LNCaP clone FGC (cell line): ENCODE results near the gene DENND4A.
"Not testable (repeated sequence)": the region's sequence is repeated elsewhere in the genome, so short reads cannot be mapped to it uniquely, and the experiment has no call there.

ENCODE experiments used
- DNase-seq: peaks from one replicate; pipeline ENCODE4 v3.0.0-alpha.2; 2011; ENCODE audit warnings: low read depth
- H3K4me3 ChIP-seq: 2 replicates; pipeline ENCODE4 v1.5.1; 2011; ENCODE audit warnings: mild to moderate bottlenecking, low read depth, low read length, control low read depth
- CTCF ChIP-seq: IDR thresholded peaks from 2 replicates; pipeline ENCODE4 v1.5.1; 2012; ENCODE audit warnings: mild to moderate bottlenecking; ENCODE audit not compliant: control insufficient read depth, insufficient read depth; ENCODE audit errors: extremely low read depth

Gene DENND4A

GRCh38 chr15:65818927-65819562 lies 27.0 kb upstream of the DENND4A start:
- no peak for TF ChIP-seq CTCF
- DNase-seq: no peak
- H3K4me3 ChIP-seq: no peak overlapping the region

GRCh38 chr15:65816441-65816840 lies 24.3 kb upstream of the DENND4A start:
- no peak for TF ChIP-seq CTCF
- no peak overlapping the region for H3K4me3 ChIP-seq
- DNase-seq: no peak

GRCh38 chr15:65816008-65816407 lies 23.9 kb upstream of the DENND4A start:
- not testable (repeated sequence) for DNase-seq, H3K4me3 ChIP-seq

GRCh38 chr15:65814271-65814670 lies 22.2 kb upstream of the DENND4A start:
- H3K4me3 ChIP-seq, DNase-seq: not testable (repeated sequence)

- H3K4me3 ChIP-seq: no peak overlapping the region
- no peak for DNase-seq
- TF ChIP-seq CTCF: no peak
Observed at GRCh38 chr15:65812916-65813315, 20.8 kb upstream of the DENND4A start.

- H3K4me3 ChIP-seq: no peak overlapping the region
- TF ChIP-seq CTCF: no peak
- no peak for DNase-seq
Observed at GRCh38 chr15:65812467-65812866, 20.4 kb upstream of the DENND4A start.

GRCh38 chr15:65811835-65812234 lies 19.7 kb upstream of the DENND4A start:
- TF ChIP-seq CTCF: no peak
- no peak for DNase-seq
- no peak overlapping the region for H3K4me3 ChIP-seq

- DNase-seq: not testable (repeated sequence)
Observed at GRCh38 chr15:65811011-65811733, 19.1 kb upstream of the DENND4A start.

More at GRCh38 chr15:65811011-65811733, 19.1 kb upstream of the DENND4A start:
- H3K4me3 ChIP-seq: not testable (repeated sequence)
